ENCODE results near the gene GSTCD.

- TF ChIP-seq, protein P1, sequence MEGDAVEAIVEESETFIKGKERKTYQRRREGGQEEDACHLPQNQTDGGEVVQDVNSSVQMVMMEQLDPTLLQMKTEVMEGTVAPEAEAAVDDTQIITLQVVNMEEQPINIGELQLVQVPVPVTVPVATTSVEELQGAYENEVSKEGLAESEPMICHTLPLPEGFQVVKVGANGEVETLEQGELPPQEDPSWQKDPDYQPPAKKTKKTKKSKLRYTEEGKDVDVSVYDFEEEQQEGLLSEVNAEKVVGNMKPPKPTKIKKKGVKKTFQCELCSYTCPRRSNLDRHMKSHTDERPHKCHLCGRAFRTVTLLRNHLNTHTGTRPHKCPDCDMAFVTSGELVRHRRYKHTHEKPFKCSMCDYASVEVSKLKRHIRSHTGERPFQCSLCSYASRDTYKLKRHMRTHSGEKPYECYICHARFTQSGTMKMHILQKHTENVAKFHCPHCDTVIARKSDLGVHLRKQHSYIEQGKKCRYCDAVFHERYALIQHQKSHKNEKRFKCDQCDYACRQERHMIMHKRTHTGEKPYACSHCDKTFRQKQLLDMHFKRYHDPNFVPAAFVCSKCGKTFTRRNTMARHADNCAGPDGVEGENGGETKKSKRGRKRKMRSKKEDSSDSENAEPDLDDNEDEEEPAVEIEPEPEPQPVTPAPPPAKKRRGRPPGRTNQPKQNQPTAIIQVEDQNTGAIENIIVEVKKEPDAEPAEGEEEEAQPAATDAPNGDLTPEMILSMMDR (IDR thresholded peaks at IDR 0.05): no peak
- no peak for TF ChIP-seq POLR2AphosphoS5 (IDR thresholded peaks at IDR 0.05; ENCODE audit: low read depth, low read length)
Observed at GRCh38 chr4:105662935-105663675, 45.5 kb upstream of the GSTCD start.

Measured in Panc1 (cell line).